SJSA1 (cell line): ENCODE results near the gene NMNAT2. TPM values are rescaled to one million over a fixed set of nuclear protein-coding genes. Genes with fewer than 3 reads are reported as not detected.

Experiments
- DNase-seq, 2 experiments: peaks; one replicate each; pipeline ENCODE4 v3.0.0-alpha.2; 2015 to 2020; ENCODE audit warnings: low spot score in 2 of 2, low read depth in 1 of 2
- H3K27ac ChIP-seq: fragments of 250-450 bp; sonication (Bioruptor Pico); 2 replicates; pipeline ENCODE4 v1.5.1; 2020; ENCODE audit warnings: mild to moderate bottlenecking, moderate library complexity
- H3K27me3 ChIP-seq: fragments of 250-450 bp; sonication (Bioruptor Pico); replicated peaks from 2 replicates; pipeline ENCODE4 v1.5.1; 2020; ENCODE audit warnings: mild to moderate bottlenecking, moderate library complexity
- H3K36me3 ChIP-seq: fragments of 250-450 bp; sonication (Bioruptor Pico); 2 replicates; pipeline ENCODE4 v1.5.1; 2020; ENCODE audit warnings: mild to moderate bottlenecking
- H3K4me1 ChIP-seq: fragments of 250-450 bp; sonication (Bioruptor Pico); replicated peaks from 2 replicates; pipeline ENCODE4 v1.6.1; 2021; ENCODE audit warnings: mild to moderate bottlenecking
- H3K4me3 ChIP-seq: fragments of 250-450 bp; sonication (Bioruptor Pico); 2 replicates; pipeline ENCODE4 v1.5.1; 2020; ENCODE audit warnings: mild to moderate bottlenecking
- H3K9me3 ChIP-seq: fragments of 250-450 bp; sonication (Bioruptor Pico); replicated peaks from 2 replicates; pipeline ENCODE4 v1.5.1; 2020; ENCODE audit warnings: mild to moderate bottlenecking
- total RNA-seq: library from RNA; depleted of rRNA; stranded (reverse); fragments of >200 nt; shearing (Covaris generic); gene quantifications from 2 replicates; pipeline ENCODE4 v1.2.3, GENCODE V29; 2014

Gene NMNAT2
- total RNA-seq, 1 experiment from 2014 or later = 0.50 TPM

DNA sequence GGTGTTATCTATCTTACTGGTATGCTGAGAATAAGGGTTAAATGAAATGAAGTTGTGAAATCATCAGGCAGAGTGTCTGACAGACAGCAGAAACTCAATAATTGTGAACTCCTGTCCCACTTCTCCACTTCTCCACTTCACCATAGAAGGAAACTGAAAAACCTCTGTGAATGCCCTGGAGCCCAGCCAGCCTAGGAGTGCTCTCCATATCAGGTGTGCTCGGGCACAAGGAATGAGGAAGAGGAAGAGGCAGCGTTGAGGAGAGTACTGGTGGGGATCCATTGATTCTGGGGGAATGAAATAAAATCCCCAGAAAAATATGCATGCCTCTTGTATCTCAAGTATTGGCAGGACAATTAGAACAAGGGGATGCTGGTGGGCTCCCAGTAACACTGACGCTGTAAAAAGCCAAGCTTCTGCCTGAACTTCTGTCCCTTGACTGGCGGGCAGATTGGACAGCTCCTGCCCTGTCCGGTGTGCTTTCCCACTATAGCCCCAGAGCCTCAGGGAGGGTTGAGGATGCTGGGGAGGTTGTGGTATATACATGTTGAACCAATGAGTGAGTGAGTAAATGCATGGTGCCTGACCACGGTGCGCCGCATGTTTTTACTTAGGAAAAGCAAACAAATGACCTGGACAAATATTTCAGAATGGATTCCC is 47.7 kb downstream of the NMNAT2 start:
- Histone ChIP-seq H3K36me3 (no peaks in the 10 kb centered on the region), H3K27me3 (peaks cover 8% of the 10 kb centered on the region; the same call in 1 of the 2 replicates), H3K27ac (no peak overlapping the region), H3K4me1 (no peaks in the 10 kb centered on the region), H3K9me3 (no peaks in the 10 kb centered on the region), H3K4me3 (no peak overlapping the region)
- no peak for DNase-seq

GRCh38 chr1:183368213-183369108 is 49.7 kb downstream of the NMNAT2 start:
- Histone ChIP-seq H3K27ac (no peak overlapping the region), H3K4me3 (no peak overlapping the region), H3K4me1 (no peaks in the 10 kb centered on the region)

GRCh38 chr1:183366116-183366515 is 52.1 kb downstream of the NMNAT2 start:
- no peak for DNase-seq
- Histone ChIP-seq H3K36me3 (no peaks in the 10 kb centered on the region), H3K27ac (no peak overlapping the region)

More at GRCh38 chr1:183368213-183369108, 49.7 kb downstream of the NMNAT2 start:
- Histone ChIP-seq H3K9me3 (no peaks in the 10 kb centered on the region), H3K27me3 (peaks cover 14% of the 10 kb centered on the region; the same call in 1 of the 2 replicates), H3K36me3 (no peaks in the 10 kb centered on the region)
- DNase-seq = no peak

DNA sequence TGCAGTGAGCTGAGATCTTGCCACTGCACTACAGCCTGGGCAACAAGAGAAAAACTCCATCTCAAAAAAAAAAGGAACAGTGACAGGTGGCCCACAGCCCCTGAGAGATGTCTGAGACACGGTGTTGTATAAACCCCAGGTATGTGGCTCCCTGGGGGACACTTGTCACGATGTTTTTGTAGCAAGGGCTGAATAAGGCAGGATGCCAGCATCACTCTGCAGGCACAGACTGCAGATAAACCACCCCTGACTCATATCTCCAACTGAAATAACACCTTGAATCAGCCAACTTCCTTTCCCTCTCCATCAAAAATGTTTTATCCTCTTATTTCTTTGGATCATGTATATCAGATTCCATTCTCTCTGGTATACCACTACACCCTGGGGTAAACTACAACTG is 52.5 kb downstream of the NMNAT2 start:
- H3K9me3 ChIP-seq = no peaks in the 10 kb centered on the region
- no peak overlapping the region for H3K4me3 ChIP-seq
- H3K36me3 ChIP-seq = no peaks in the 10 kb centered on the region
- no peak for DNase-seq
- no peaks in the 10 kb centered on the region for H3K4me1 ChIP-seq
- H3K27me3 ChIP-seq = peaks cover 27% of the 10 kb centered on the region
- H3K27ac ChIP-seq = no peak overlapping the region

More at GRCh38 chr1:183366116-183366515, 52.1 kb downstream of the NMNAT2 start:
- Histone ChIP-seq H3K4me3 (no peak overlapping the region), H3K4me1 (no peaks in the 10 kb centered on the region), H3K9me3 (no peaks in the 10 kb centered on the region), H3K27me3 (peaks cover 27% of the 10 kb centered on the region)

GRCh38 chr1:183365093-183365492 is 53.1 kb downstream of the NMNAT2 start:
- Histone ChIP-seq H3K4me1 (no peaks in the 10 kb centered on the region), H3K36me3 (no peaks in the 10 kb centered on the region), H3K27me3 (peaks cover 24% of the 10 kb centered on the region), H3K9me3 (no peaks in the 10 kb centered on the region), H3K4me3 (no peak overlapping the region), H3K27ac (no peak overlapping the region)
- no peak for DNase-seq

DNA sequence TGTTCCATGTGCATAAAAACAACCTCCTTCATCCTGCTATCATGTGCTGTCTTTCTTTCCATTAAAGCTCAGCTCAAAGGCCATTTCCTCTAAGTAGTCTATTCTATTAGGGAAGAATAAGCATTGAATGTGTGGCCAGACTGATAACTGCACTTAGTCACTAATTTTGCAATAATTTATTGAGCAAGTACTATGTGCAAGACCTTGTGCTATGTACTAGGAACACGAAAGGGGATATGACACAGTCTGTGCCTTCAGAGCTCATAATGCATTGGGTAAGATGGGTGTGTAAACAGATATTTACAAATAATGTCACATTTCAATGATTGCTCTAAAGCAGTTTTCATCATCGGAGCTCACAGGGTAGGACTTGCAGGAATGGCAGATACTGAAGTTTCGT is 54.2 kb downstream of the NMNAT2 start:
- no peak for DNase-seq
- H3K4me3 ChIP-seq = no peak overlapping the region
- no peaks in the 10 kb centered on the region for H3K9me3 ChIP-seq
- H3K27ac ChIP-seq = no peak overlapping the region
- H3K36me3 ChIP-seq = no peaks in the 10 kb centered on the region
- H3K4me1 ChIP-seq = no peaks in the 10 kb centered on the region
- H3K27me3 ChIP-seq = peaks cover 21% of the 10 kb centered on the region

GRCh38 chr1:183361081-183361480 is 57.1 kb downstream of the NMNAT2 start:
- no peaks in the 10 kb centered on the region for H3K9me3 ChIP-seq
- peaks cover 21% of the 10 kb centered on the region for H3K27me3 ChIP-seq
- H3K27ac ChIP-seq = no peak overlapping the region
- no peak overlapping the region for H3K4me3 ChIP-seq
- DNase-seq = no peak
- no peaks in the 10 kb centered on the region for H3K36me3 ChIP-seq
- no peaks in the 10 kb centered on the region for H3K4me1 ChIP-seq

- H3K27ac ChIP-seq = no peak overlapping the region
- no peaks in the 10 kb centered on the region for H3K36me3 ChIP-seq
- no peak for DNase-seq
- peaks cover 21% of the 10 kb centered on the region for H3K27me3 ChIP-seq
- no peaks in the 10 kb centered on the region for H3K4me1 ChIP-seq
- no peak overlapping the region for H3K4me3 ChIP-seq
- no peaks in the 10 kb centered on the region for H3K9me3 ChIP-seq
Measured at GRCh38 chr1:183360473-183360872, 57.7 kb downstream of the NMNAT2 start.

- Histone ChIP-seq H3K27me3 (peaks cover 9% of the 10 kb centered on the region), H3K4me1 (no peaks in the 10 kb centered on the region), H3K4me3 (no peak overlapping the region), H3K36me3 (no peaks in the 10 kb centered on the region), H3K27ac (no peak overlapping the region), H3K9me3 (no peaks in the 10 kb centered on the region)
- DNase-seq = no peak
Measured at GRCh38 chr1:183356534-183357182, 61.5 kb downstream of the NMNAT2 start.

- no peaks in the 10 kb centered on the region for H3K36me3 ChIP-seq
- no peak overlapping the region for H3K4me3 ChIP-seq
- H3K27ac ChIP-seq = no peak overlapping the region
- peaks cover 12% of the 10 kb centered on the region for H3K27me3 ChIP-seq
- no peak for DNase-seq
- H3K4me1 ChIP-seq = no peaks in the 10 kb centered on the region
- H3K9me3 ChIP-seq = no peaks in the 10 kb centered on the region
Measured at GRCh38 chr1:183355797-183356196, 62.4 kb downstream of the NMNAT2 start.

- H3K36me3 ChIP-seq = no peaks in the 10 kb centered on the region
- no peak overlapping the region for H3K27ac ChIP-seq
Measured at GRCh38 chr1:183355181-183355580, 63.0 kb downstream of the NMNAT2 start.

GRCh38 chr1:183353597-183353996 is 64.6 kb downstream of the NMNAT2 start:
- no peaks in the 10 kb centered on the region for H3K36me3 ChIP-seq
- no peak overlapping the region for H3K4me3 ChIP-seq
- DNase-seq = no peak
- peaks cover 25% of the 10 kb centered on the region for H3K27me3 ChIP-seq
- no peak overlapping the region for H3K27ac ChIP-seq
- no peaks in the 10 kb centered on the region for H3K9me3 ChIP-seq
- H3K4me1 ChIP-seq = no peaks in the 10 kb centered on the region

More at GRCh38 chr1:183355181-183355580, 63.0 kb downstream of the NMNAT2 start:
- Histone ChIP-seq H3K4me1 (no peaks in the 10 kb centered on the region), H3K4me3 (no peak overlapping the region), H3K9me3 (no peaks in the 10 kb centered on the region), H3K27me3 (peaks cover 18% of the 10 kb centered on the region)
- DNase-seq = no peak

DNA sequence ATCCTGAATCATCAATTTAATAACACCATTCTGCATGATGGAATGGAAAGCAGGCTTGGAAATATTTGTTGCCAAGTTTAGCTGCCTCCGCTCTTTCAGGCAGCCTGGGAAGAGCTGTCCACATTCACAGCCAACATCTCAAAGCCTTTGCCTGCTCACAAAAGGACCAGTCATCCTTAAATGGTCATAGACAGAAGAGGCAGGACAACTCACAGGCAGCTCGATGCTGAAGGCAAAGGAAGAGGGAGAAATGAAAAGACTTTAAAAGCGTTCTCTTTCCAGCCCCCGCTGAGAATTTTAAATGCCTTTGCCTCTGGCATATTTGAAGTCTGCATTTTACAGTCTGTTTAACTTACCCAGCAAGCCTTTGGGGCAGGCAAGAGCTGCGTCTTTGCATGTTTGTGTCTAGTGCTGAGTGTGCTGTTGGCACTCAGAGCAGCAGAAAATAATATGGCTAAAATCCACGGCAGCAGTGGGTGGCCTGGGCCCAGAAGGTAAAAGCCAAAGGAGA is 68.9 kb downstream of the NMNAT2 start:
- H3K27me3 ChIP-seq = peaks cover 40% of the 10 kb centered on the region
- H3K4me1 ChIP-seq = no peaks in the 10 kb centered on the region
- no peaks in the 10 kb centered on the region for H3K36me3 ChIP-seq
- no peak overlapping the region for H3K4me3 ChIP-seq
- no peak overlapping the region for H3K27ac ChIP-seq
- H3K9me3 ChIP-seq = no peaks in the 10 kb centered on the region
- DNase-seq = no peak
